HCEC 1CT (cell line): ENCODE results near the gene S100A14.

Source experiments
- DNase-seq: peaks from one replicate; pipeline ENCODE4 v3.0.0-alpha.2; 2017

The S100A14 gene

GRCh38 chr1:153638261-153638660, 22.1 kb upstream of the S100A14 start:
- no peak for DNase-seq

- DNase-seq, result no peak
These were observed 20.2 kb upstream of the S100A14 start for GRCh38 chr1:153636312-153636711.

GRCh38 chr1:153635872-153636271, 19.7 kb upstream of the S100A14 start:
- DNase-seq, result no peak

- peak; percentile 99 for DNase-seq
These were observed 17.9 kb upstream of the S100A14 start, which contains the start of gene CHTOP for GRCh38 chr1:153633754-153634665. Gene CHTOP (plus strand): TSS chr1:153634066. CDS start chr1:153636589, 2,523 bp downstream.

- DNase-seq, result peak; percentile 14
These were observed 17.1 kb upstream of the S100A14 start for GRCh38 chr1:153633161-153633753.

- DNase-seq, result no peak
These were observed 15.2 kb upstream of the S100A14 start for GRCh38 chr1:153631047-153632022.

- no peak for DNase-seq
These were observed 14.3 kb upstream of the S100A14 start for GRCh38 chr1:153630384-153630783.

- DNase-seq, result no peak
These were observed 13.8 kb upstream of the S100A14 start for GRCh38 chr1:153629971-153630370.

- no peak for DNase-seq
These were observed 13.2 kb upstream of the S100A14 start for GRCh38 chr1:153629343-153629665.

- no peak for DNase-seq
These were observed 12.7 kb upstream of the S100A14 start for GRCh38 chr1:153628638-153629342.

- no peak for DNase-seq
These were observed 11.8 kb upstream of the S100A14 start, which contains the start of gene S100A1 for GRCh38 chr1:153627715-153628626. Gene S100A1 (plus strand): TSS chr1:153628434. CDS start chr1:153630522, 2,088 bp downstream.

GRCh38 chr1:153626904-153627714, 11.0 kb upstream of the S100A14 start, which contains the start of gene S100A13:
Gene S100A13 (minus strand): TSS chr1:153627505. CDS start chr1:153626472, 1,033 bp downstream.
- peak; percentile 96 for DNase-seq

- DNase-seq, result no peak
These were observed 10.4 kb upstream of the S100A14 start for GRCh38 chr1:153626477-153626903.

- DNase-seq, result no peak
These were observed 9.0 kb upstream of the S100A14 start for GRCh38 chr1:153624965-153625611.

GRCh38 chr1:153623101-153623500, 7.0 kb upstream of the S100A14 start:
- DNase-seq, result no peak

- no peak for DNase-seq
These were observed 3.0 kb upstream of the S100A14 start for GRCh38 chr1:153619171-153619570.

- DNase-seq, result no peak
These were observed 1.5 kb upstream of the S100A14 start for GRCh38 chr1:153617663-153618062.

- no peak for DNase-seq
These were observed 789 bp upstream of the S100A14 start for GRCh38 chr1:153616917-153617311.

GRCh38 chr1:153615406-153615805, 719 bp downstream of the S100A14 start:
- no peak for DNase-seq

- no peak for DNase-seq
These were observed 1.2 kb downstream of the S100A14 start for GRCh38 chr1:153614906-153615305.
